ENCODE data around the gene UBE2A.

Gene UBE2A

DNA sequence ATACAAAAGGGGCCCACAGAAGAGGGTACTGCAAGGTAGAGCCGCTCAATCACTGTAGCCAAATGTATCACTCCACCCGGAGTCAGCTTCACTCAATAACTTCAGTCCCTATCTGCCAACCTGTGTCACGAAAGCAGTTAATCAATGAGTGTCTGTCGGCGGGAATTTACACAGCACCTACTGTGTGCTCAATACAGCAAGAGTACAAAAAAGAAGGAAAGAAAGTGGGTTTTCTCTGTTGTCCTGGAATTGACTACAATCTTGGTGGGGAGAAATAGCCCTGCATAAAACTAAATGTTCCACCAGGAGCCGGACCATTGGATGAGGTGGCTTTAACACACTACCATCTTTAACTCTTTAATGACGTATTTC lies 32.6 kb downstream of the UBE2A start:
- DNase-seq (ENCODE audit: low read depth) = no peak

DNA sequence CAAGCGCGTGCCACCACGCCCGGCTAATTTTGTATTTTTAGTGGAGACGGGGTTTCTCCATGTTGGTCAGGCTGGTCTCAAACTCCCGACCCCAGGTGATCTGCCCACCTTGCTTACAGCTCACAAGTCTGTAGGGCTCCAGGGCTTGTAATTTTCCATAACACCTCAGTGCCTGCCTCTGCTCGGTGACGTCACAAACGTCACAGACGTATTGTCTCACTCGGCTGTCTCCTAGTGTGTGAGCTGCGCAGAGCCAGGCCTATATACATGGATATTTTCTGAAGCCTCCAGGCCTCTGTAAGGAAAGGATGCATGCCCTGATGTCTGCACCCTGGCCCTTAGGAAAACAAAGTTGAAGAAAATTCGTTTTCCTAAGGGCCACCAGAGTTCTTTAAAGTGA lies 40.4 kb downstream of the UBE2A start:
- DNase-seq (ENCODE audit: low read depth) = no peak

DNA sequence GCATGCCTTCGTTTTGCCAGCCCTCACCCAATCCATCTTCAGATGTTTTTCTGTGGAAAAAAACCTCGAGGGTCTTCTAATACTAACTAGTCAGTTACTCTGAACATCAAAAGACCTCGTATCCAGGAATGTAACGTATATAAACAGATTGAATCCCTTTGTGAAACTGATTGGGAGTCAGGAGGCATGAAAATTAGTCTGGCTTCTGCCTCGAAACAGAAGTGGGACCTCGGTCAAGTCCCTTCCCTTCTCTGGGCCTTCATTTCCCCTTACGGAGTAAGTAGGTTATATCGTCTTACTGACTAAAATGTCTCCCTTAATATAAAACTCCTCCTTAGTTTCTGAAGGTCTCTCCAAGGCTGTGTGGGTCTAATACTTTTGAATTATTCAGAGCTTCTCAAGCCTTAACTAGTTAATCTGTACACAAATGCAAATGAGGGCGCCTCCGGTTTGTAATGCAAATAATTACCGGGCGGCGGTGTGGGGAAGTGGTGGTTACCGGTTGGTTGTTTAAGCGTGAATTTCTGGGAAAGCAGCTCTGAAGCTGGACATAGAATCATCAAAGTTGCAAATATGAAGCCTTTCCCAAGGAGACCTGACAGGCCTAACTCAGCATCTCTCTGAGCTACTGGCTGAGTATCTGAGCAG lies 43.3 kb downstream of the UBE2A start:
- no peak for DNase-seq (ENCODE audit: low read depth)

DNA sequence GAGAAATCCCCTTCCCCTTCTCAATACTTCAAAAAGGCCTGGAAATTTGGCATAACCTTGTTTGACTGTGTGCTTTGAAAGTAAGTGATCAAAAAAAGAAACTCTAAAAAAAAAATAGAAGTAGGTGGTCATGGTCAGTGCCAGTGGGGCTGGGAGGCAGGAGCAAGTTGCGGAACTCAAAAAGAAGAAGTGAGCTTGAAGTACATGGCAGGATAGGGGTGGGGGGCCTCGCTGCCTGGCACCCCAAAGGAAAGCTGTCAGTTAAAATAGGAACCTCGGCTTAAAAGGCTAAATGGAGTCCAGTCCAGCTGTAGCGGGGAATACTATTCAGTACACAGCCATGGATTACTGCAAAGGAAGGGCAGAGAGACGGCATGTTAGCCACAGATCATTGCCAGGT lies 44.1 kb downstream of the UBE2A start:
- DNase-seq (ENCODE audit: low read depth) = no peak

DNA sequence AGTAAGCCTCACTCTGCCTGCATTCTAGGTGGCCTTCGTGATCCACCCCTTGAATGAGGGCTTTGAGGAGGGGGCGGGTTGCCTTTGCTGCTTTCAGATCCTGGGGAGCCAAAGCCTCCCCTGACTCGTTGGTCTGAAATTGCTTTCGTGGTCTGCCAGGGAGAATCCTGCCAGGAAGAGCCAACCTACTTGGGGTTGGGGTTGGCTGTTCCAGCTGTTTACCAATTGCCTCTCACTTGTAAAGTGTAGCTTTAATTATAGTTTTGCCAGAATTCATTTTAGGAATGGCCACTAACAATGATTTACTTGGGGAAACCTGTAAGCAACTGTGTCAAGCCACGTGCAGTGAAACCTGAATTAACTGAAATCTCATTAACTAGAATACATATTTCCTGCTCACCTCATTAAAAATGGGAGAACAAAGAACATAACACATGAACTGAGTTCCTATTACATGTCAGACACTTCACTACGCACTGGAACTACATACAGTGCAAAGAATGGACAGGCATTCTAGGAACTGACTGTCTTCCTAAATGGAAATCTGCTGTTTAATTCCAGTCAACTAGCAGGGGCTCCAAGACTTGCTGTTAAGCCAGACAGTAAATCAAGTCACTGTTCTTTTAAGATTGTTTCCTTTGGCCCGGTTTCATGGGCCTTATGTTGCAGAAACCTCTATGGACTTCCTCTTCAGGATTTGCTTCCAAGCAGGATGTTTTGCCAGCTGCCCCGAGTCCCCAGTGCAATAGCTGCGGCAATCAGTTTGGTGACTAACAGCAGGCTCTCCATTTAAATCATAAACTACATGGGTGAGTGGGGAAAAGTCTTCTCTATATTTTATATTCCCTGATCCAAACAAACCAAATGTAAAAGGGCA lies 48.2 kb downstream of the UBE2A start:
- DNase-seq (ENCODE audit: low read depth) = no peak

DNA sequence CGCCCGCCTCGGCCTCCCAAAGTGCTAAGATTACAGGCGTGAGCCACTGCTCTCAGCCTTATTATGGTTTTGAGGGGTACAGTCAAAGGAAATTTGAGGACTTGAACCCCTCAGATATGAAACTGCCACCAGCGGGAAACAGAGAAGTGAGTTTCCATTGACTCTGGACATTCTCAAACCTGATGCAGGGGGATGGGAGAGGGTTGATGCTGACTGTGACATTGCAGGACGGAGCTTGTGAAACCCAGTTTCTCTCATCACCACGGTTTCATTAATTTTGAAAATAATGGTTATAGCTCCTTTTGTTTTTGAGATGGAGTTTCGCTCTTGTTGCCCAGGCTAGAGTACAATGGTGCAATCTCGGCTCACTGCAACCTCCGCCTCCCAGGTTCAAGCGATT lies 50.1 kb downstream of the UBE2A start:
- no peak for DNase-seq (ENCODE audit: low read depth)

DNA sequence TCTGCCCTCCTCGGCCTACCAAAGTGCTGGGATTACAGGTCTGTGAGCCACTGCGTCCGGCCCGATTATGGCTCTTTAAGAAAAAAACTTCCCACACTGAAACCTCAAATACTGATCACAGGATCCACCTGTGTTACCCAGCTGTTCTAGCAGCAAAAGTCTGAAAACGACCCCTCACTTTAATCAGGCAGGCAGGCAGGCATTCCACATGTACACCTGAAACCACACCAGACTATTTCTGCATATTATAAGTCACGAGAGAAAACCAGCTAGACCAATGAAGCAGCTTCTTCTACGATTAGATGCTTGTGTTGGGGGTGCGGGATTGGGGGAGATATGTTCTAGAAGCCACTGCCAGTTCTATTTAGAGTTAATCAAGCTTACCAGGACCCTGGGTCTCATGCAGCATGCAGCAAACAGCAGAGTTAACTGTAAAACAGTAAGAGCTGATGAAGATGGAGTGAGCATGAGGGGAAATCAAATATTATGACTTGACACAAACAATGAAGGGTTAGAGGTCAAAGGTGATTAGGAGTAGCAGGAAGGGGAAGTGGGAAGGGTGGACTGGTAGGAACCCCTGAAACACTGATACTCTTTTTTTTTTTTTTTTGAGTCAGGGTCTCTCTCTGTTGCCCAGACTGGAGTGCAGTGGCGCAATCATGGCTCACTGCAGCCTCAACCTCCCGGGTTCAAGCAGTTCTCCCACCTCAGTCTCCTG lies 50.7 kb downstream of the UBE2A start:
- DNase-seq (ENCODE audit: low read depth) = no peak

DNA sequence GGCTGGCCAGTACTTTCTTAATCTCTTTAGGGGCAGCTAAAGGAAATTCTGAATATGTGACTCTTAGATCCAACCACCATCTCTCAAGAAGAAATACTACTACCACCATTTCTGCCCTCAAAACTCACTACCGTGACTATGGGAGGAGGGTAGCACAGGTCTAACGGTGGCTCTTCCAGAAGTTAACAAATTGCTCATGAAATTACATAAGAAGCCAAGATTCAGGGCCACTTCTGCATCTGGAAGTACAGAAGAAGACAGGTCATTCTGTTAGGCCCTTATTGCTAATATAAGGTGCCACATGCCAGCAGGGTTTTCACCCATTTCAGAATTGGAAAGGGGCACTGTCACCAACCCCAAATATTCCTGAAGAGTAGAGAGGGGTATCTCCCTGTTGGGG lies 51.5 kb downstream of the UBE2A start:
- no peak for DNase-seq (ENCODE audit: low read depth)

Measured in stimulated activated CD8-positive, alpha-beta memory T cell treated with anti-CD3 and anti-CD28 coated beads, Interleukin-15, amount 100 ng/mL, for 1 hour (primary cell).